Erythroblast (primary cell): ENCODE data around the gene USP9Y.

ENCODE experiments used
- GATA1 ChIP-seq: IDR thresholded peaks from 2 replicates; pipeline ENCODE4 v1.6.1; 2011; ENCODE audit warnings: low read depth, mild to moderate bottlenecking, control low read depth, low read length, moderate library complexity
- POLR2A ChIP-seq: IDR thresholded peaks from 2 replicates; pipeline ENCODE4 v1.6.1; 2011; ENCODE audit warnings: mild to moderate bottlenecking, low read length

GRCh38 chrY:12710460-12710859, 9.4 kb downstream of the USP9Y start:
- TF ChIP-seq POLR2A: no peak
- no peak for TF ChIP-seq GATA1
